ENCODE data around the gene MFNG.

The MFNG gene

DNA sequence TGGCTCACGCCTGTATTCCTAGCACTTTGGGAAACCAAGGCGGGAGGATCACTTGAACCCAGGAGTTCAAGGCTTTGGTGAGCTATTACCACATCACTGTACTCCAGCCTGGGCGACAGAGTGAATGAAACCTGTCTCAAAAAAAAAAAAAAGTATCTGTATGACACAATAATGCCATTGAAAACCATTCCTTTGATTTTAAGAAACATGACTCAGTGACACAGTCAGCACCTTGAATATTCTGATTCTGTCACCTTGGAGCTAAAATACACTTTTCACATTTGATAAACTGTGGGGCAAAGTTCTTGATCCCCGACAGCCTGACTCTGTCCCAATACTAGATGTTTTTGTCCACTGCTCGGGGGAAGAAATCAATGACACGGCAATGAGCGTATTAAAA, 42.2 kb downstream of the MFNG start:
- DNase-seq = no peak

DNA sequence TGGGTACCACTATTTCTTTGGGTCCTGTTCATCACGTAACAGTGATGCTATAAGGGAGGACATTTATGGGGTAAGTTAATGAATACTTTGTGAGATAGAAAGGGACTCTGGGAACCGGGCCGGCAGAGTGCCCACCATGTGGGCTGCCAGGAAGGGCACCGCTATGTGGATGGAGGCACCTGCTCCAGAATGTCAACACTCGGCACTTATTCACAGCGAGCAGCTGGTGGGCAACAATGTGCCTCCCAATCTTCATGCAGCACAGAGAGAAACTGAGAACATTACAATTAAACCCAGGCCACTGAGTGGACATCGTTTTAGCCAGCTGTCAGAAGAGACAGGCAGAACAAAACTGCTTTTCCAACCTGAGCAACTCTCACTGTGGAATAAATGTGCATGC, 43.1 kb downstream of the MFNG start:
- DNase-seq = no peak

DNA sequence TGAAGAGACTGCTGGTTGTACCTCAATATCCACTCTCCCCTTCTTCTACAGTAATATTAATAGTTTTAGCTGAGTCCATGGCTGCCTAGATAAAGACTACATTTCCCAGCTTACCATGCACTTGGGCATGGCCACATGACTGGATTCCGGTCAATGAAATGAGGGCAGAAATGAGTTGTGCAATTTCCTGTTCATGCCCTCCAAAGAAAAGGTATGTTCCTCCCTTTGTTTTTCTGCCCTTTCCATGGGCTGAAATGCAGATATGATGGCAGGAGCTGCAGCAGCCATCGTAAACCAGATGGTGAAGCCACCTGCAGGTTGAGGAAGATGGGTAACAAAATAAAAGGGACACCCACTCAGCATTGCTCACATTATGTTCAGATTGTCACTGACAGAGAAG, 43.6 kb downstream of the MFNG start:
- DNase-seq = no peak

DNA sequence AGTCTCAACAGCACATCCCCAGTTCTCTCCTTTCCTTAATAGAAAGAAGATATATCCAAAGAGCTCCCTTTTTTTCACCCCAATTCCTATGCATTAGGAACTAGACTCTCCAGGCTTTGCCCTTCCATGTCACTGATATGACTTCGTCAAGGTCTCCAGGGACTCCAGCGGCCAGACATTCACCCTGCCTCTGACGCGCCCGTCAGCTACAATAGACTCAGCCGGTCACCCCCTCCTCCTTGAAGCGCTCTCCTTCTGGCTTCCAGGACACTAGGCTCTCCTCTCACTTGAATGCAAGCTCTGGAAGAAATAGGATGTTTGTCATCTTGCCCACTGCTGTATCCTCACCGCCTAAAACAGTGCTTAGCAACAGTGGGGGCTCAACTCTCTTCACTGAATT, 44.0 kb downstream of the MFNG start:
- no peak for DNase-seq

DNA sequence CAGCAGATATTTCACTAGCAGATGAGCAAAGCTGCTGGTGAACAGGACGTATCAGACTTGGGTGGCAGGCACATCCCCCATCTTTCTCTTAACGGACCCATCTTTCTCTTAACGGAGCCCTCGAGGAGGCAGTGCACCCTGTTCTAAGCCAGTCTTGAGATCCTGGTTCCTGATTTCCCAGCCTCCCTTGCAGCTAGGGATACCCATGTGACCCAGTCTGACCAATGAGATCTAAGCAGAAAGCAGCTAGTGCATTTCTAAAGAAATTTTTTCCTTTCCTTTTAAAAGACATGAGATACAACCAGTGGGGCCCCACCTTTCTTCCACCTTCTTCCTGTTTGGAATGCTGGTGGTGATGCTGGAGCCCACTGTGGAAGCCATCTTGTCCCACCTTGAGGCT, 45.3 kb downstream of the MFNG start:
- no peak for DNase-seq

DNA sequence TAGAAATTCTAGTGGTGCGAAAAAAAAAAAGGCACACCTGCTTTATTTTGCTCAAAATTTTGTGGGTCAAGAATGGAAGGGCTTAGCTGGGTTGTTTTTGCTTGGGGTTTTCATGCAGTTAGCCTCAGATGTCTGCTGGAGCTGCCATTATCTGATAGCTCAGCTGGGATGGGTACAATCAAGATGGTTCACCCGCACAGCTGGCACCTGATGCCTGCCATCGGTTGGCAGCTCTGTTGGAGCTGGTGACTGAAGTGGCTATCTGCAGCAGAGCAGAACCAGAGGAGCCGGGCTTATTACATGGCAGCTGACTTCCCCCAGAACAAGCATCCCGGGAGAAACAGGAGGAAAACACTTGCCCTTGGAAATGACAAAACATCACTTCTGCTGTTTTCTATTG, 46.8 kb downstream of the MFNG start:
- no peak for DNase-seq

DNA sequence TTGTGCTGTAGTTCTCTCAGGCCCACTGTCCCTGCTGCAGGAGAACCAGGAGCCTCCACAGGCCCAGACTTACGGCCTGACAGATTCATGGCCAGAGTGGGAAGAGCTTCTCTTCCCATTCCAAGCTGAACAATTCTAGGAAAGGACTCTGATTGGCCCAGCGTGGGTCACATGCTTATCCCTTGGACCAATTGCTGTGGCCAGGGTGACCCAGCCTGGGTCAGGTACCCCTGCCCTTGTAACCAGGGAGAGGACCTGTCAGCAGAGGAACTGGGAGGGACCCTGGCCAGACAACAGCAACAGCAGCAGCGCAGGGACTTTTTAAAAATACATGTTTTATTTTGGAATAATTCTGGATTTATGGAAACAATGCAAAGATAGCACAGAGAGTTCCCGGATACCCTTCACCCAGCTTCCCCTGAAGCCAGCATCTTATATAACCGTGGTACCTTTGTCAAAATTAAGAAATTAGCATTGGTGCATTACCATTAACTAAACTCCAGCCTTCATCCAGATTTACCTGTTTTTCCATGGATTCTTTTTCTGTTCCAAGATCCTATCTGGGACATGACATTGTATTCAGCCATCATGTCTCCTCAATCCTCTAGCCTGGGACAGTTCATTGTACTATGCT, 50.1 kb downstream of the MFNG start:
- DNase-seq = no peak

DNA sequence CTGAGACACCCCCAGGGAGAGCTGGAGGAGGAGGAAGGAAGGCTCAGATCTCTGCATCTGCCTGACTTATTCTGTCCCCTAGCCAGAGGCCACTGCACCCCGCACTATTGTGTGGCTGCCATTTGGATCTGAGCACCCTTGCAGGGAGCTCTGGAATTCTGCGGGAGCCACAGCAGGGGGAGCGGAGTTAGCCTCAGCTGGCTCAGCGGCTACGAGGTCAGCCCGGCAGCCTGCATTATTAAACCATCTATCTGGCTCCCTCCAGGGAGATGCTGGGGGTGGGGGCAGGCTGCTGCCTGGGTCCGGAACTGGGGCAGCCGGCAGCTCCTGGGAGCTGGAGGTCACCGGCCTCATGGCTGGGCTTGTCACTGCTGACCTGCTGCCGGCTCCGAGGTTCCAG, 52.4 kb downstream of the MFNG start:
- no peak for DNase-seq

DNA sequence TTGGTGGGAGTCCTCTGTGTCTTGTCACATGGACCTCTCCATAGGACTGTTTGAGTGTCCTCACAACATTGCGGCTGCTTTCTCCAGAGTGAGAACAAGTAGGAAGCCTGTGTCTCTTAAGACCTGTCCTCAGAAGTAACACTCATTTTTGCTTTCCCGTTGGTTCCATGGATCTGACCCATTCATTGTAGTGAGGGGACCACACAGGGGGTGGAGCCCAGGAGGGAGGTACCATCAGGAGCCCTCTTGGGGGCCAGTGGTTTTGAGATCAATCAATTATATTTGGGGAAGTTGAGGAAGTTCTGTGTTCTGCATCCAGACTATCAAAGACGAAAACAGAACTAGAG, 53.5 kb downstream of the MFNG start:
- no peak for DNase-seq

DNA sequence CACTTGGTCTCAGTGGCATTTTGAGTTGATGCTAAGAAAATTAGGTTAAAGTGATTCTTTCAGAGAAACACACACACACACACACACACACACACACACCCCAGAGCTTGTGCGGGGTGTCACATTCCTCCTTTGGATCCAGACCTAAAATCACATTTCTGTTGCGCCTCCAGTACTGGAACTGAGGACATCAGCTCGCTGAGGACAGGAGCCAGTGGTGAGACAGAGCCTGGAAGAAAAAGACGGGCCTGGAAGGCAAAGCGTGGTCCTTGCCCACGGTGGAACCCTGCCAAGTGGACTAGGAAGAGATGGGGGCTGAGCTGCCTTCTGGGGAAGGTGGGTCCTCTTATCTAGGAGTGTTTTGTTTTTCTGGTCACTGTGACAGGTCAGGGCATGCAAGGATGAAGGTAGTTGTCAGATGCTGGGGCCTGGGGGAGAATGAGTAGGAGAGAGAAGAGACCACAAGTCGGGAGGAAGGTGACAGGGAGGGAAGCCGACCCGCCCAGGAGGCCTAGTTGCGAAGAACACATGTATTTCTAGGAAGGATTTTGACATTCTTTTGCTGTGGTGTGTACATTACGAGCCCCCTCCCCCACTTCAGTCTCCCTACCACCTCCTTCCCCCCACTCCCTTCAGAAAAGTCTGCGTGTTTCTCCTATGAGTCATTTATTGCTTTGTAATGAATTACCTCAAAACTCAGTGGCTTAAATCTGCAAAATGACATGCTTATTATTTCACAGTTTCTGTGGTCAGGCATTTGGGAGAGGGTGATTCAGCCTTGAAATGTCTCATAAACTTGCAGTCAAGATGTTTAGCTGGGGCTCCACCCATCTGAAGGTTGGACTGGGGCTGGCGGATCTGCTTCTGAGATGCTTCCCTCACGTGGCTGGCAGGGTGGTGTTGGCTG, 54.1 kb downstream of the MFNG start:
- DNase-seq = peak; percentile 56

DNA sequence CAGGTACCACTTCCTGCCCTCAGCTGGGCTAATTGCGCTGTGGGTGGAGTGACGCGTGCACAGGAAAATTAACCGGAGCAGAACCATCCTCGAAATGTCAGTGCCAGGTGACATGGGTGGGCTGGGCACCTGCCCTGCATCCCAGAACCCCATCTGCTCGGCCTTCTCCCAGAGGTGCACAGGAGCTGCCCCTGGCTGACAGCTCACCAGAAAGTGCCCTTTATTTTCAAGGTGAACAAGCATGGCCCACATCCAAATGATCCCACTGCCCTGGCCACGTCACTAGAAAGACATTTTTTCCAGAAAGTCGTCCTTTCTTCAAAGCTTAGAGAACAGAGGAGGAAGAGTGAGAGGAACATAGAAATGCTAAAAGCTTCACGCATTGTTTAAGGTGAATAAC, 54.8 kb downstream of the MFNG start:
- no peak for DNase-seq

DNA sequence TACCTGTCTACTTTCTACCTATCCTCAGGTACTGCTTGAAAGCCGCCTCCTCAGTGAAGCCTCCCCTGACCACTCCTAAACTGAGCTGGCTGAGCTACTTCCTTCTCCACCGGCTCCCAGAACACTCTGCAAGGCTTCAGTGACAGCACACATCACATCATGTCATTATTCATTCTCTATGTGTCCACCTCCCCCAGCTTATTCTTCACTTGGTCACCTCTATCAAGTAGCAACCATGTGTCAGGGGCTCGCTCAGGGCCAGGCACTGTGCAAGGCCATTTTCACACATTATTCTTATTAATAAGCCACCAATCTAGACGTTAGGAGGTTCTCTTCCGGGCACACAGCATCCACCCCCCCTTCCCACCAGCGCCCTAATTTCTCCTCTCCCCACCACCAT, 55.2 kb downstream of the MFNG start:
- DNase-seq = no peak

DNA sequence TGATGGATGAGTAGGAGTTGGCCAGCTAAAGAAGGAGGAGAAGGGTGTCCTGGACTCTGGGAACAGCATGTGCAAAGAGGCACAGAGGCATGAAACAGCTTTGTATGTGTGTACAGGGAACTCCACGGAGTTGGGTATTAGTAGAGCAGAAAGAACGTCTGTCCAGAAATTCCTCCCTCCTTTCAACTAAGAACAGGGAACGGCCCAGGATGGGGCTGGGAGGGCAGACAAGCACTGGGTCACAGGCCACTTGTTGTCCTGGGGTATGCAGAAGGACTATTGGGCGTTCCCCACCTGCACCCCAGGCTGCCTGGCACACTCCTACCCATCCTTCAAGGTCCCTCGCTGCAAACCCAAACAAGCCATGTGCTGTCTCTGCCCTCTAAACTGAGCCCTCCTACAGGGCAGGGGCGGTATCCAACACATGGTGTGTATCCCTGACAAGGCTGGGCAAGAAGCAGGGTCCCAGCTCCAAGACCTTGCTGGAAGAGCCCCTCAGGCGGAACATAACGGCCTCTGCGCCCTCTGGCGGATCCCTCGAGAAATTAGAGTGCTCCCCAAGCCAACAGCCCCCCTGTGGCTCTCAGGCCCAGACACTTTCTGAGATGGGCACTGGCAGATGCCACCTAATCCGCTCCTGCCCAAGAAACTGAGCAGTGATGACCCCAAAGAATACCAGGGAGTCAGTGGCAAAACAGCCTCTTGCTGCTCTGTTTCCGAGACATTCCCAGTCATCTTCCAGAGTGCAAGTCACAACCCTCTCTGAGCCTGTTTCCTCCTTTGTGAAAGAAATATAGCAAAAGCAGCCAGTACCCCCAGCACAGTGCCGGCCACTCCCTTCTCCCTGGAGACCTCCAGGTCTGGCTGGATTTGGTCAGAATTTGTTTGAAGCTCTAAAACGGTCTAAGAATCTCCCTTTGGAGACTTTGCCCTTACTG, 57.3 kb downstream of the MFNG start:
- DNase-seq = no peak

DNA sequence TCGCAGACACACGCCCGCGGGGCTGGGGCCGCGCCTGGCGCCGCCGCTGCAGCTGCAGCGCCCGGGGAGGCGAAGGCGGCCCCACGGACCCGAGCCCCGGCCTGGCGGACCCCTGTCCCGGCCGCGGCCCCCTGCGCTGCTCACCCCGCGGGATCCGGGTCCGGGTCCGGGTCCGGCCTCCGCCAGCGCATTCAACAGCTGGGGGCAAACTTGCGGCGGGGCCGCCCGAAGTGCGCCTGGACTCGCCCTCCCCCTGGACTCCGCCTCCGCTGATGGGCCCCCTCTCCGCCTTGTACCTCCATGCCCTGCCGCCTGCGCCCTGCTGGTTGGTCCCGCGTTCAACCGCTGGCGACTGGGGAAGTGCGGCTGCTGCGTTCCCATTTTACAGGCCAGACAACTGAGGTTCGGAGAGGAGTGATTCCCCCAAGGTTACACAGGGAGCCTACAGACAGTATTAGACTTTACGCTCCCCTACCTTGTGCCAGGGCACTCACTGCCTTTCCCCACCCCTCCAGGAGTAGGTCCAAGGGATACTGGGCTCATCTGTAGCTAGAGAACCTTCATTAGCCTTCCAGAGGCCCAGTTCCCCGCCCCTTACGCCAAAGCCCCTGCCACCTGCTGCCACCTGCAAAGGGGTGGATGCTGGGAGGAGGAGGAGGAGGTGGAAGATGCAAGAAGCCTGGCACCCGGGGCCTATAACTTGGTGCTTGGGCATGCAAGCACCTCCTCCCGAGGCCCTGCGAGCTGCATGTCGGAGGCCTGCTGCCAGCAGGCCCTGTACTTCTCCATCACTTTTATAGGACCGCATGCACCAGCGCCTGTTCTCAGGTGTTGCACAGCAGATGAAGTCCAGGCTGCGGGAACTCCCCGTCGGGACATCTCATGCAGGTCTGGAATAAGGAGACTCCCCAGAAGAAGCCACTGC, 58.2 kb downstream of the MFNG start:
- DNase-seq = no peak

DNA sequence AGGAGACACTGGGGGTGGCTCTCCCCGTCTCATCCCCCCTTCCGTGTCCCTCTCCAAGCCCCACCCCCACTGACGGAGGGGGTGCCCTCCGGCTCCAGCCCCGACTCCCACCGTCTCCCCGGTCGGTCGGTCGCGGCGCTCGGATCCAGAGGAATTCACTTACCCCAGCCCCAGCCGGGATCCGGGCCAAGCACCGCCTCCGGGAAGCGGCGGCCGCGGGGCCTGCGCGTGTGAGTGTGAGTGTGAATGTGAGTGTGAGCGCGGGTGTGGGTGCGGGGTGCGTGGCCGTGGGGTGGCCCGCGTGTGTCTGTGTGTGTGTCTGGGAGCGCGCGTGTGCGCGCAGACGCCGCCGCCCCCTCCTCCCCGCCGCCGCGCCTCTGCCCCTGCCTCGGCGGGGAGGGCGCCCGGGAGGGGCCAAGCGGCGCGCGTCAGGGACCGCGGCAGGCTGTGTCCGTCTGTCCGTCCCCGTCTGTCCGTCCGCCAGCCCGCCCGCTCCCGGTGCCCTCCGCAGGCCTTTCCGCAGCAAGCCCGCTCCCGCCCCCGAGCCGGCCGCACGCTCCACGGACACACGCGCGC, 59.0 kb downstream of the MFNG start, which contains the start of gene ELFN2:
Gene ELFN2, minus strand, starts transcription at position 345 of the 576 bp plus-strand sequence. CDS start 51,945 bp downstream, outside the sequence.
- DNase-seq = no peak

DNA sequence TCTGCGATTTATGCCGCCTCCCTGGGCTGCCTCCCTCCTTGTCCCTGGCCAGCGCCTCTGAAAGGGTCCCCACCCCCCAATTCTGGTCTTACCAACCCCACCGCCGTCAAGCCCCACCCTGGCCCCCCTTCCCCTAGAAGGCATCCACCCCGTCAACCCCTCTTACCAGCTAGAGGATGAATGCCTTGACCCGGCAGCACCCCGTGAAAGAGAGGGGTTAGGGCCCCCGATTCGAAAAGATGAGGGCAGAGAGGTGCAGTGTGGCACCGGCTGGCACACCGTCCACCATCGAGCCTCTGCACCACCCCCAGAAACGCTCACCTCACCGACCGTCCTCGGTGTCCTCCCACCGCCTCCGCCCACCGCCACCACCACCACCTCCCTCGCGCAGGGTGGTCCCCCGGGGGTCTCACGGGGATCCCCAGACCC, 59.5 kb downstream of the MFNG start:
- DNase-seq = no peak

DNA sequence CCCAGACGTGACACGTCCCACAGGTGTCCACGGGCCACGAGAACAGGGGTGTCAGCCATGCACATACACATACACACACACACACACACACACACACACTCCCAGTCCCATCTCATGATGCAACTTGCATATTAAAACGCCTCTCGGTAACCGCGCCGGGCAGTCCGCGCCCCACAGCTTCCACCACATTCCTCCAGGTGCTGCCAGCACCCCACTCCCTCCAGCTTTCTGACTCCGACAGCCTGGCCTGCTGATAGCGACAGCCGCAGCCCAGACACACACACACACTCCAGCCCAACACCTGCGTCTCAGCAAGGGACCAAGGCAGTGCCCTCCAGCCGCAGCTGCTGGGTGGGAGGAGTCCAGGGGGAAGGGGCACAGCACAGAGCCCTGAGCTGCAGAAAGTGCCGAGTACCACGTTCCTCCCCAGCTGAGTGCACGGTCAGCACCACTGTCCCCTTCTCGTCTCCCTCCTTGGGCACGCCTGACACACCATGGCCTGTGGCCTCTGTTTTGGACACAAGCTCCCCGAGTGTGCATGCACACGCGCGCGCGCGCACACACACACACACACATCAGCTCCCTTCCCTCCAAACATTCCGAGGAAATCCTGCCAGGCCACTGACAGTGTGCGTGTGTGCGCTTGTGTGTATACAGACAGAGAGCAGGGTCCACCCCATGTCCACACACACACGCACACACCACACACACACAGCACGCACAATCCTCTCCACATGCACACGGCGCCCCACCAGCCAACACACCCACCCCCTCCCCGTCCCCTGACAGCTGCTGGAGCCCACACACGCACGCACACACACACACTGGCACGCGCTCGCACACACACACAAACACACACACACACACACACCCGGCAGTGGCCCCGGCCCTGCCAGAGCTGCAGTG, 60.1 kb downstream of the MFNG start:
- DNase-seq = no peak

DNA sequence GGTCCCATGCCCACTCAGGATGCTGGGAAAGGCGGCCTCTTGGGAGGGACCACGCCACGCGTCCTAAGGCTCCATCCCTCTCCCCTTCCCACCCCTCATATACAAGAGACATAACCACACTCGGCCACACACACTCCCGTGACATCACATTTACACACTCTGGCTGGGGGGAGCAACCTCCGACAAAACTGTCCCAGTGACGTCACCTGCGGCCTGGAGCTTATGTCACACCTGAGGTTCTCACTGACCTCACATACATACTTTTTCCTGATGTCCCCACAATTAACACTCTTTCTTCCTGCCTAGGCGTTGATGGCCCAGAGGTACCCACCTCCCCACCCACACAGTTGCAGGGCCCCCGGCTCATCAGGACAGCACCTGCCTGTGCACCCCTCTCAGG, 60.8 kb downstream of the MFNG start:
- DNase-seq = no peak

DNA sequence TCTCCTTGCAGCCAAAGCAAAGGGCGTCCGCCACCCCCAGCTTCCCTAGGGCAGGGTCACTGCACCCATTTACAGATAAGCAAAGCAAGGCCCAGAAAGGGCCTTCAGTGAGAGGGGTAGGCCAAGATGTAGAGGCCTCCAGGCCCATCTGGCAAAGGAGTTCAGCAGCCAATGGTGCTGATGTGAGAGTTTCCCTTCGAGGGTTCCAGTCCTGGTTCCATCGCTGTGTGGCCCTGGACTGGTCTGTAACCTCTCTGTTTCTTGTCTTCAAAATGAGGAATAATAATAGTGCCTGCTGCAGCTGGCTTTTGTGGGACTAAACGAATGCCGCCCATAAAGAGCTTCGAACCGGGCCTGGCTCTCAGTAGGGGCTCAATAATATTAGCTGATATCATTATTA, 62.9 kb downstream of the MFNG start:
- no peak for DNase-seq

DNA sequence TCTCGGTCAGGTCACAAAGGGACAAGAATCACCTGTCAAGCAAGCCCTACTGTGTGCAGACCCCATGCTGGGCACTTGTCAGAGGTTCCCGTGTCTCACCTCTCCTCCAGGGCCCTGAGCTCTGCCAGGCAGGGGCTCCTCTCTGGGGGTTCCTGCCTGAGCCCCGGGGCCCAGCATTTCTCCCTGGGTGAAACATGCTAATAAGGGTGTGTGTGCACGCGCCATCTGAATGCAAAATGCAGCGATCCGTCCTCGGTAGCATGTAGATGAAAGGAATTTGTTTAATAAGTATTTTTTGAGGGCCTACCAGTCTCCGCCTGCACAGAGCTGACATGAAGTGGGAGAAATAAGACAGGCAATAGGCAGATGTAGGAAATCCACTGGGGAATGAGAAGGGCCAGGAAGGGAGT, 64.7 kb downstream of the MFNG start:
- no peak for DNase-seq
